ENCODE measurements around the gene YTHDC1. TPM values are rescaled to one million over a fixed set of nuclear protein-coding genes. Genes with fewer than 3 reads are reported as not detected.
"Not testable (repeated sequence)": the region's sequence is repeated elsewhere in the genome, so short reads cannot be mapped to it uniquely, and the experiment has no call there.

Gene YTHDC1
- total RNA-seq, 1 experiment from 2014 or later = 68.9 TPM

DNA sequence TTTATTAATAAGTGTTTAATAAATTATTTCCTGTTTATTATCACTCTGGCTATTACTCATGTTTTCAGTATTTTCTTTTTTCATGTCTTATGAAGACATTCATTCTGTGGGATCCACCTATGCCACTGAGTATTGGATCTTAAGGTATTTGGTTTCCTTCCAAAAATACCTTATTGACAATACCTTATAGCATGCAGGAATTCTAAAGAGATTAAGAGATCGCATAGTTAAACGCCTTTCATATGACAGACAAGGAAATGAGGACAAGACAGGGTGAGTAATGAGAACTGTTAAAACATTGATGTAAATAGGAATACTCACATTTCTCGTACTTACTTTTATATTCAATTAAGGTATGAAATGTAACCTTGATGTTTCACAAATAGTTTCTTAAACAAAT is 66.2 kb downstream of the YTHDC1 start:
- ATAC-seq = no peak

DNA sequence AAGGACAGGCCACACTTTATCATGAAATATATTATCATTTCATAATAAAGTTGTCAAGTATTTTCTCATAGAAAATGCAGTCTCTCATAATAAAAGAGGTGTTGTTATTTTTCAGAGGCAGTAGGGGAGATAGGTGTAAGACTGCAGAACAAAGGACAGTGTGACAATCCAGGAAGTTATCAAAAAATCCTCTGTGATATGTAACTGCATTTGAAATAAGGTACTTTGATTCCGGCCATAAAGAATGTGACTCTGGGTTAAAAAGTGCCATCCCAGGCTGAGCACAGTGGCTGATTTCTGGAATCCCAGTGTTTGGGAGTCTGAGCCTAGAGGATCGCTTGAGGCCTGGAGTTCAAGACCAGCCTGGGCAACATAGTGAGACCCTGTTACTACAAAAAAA is 66.8 kb downstream of the YTHDC1 start:
- H2AFZ ChIP-seq (ENCODE audit: low read depth, low read length, poor library complexity, severe bottlenecking) = no peak overlapping the region

More for the DNA sequence above, 66.2 kb downstream of the YTHDC1 start:
- Histone ChIP-seq H3K79me2 (ENCODE audit: insufficient read depth, low read length) (no peaks in the 10 kb centered on the region), H3K4me2 (ENCODE audit: low read length) (no peak overlapping the region), H3K27ac (ENCODE audit: low read depth, low read length) (no peak overlapping the region), H3K4me1 (ENCODE audit: control insufficient read depth in 1 of 2, insufficient read depth in 2 of 2, low read length in 2 of 2) (no peaks in the 10 kb centered on the region), H4K20me1 (ENCODE audit: insufficient read depth) (no peaks in the 10 kb centered on the region), H3K27me3 (ENCODE audit: insufficient read depth, low read length) (no peaks in the 10 kb centered on the region), H2AFZ (ENCODE audit: low read depth, low read length, poor library complexity, severe bottlenecking) (no peak overlapping the region), H3K36me3 (ENCODE audit: control insufficient read depth in 1 of 2, insufficient read depth in 2 of 2, low read length in 2 of 2) (no peaks in the 10 kb centered on the region), H3K4me3 (replicated peaks in 1 of 2; ENCODE audit: low read depth in 1 of 2, low read length in 2 of 2) (no peak overlapping the region), H3K9me3 (ENCODE audit: control insufficient read depth in 1 of 2, insufficient read depth in 1 of 2, low read depth in 1 of 2, low read length in 2 of 2) (no peaks in the 10 kb centered on the region), H3K9me2 (ENCODE audit: insufficient read depth) (no peaks in the 10 kb centered on the region), H3K9ac (ENCODE audit: low read length) (no peak overlapping the region)
- intact Hi-C loops (cut with micrococcal nuclease) = no loop called here
- DNase-seq (ENCODE audit: low read depth, low spot score) = no peak
- no TSS peak for BruUV-seq (replicated peaks)
- TF ChIP-seq, protein P1, sequence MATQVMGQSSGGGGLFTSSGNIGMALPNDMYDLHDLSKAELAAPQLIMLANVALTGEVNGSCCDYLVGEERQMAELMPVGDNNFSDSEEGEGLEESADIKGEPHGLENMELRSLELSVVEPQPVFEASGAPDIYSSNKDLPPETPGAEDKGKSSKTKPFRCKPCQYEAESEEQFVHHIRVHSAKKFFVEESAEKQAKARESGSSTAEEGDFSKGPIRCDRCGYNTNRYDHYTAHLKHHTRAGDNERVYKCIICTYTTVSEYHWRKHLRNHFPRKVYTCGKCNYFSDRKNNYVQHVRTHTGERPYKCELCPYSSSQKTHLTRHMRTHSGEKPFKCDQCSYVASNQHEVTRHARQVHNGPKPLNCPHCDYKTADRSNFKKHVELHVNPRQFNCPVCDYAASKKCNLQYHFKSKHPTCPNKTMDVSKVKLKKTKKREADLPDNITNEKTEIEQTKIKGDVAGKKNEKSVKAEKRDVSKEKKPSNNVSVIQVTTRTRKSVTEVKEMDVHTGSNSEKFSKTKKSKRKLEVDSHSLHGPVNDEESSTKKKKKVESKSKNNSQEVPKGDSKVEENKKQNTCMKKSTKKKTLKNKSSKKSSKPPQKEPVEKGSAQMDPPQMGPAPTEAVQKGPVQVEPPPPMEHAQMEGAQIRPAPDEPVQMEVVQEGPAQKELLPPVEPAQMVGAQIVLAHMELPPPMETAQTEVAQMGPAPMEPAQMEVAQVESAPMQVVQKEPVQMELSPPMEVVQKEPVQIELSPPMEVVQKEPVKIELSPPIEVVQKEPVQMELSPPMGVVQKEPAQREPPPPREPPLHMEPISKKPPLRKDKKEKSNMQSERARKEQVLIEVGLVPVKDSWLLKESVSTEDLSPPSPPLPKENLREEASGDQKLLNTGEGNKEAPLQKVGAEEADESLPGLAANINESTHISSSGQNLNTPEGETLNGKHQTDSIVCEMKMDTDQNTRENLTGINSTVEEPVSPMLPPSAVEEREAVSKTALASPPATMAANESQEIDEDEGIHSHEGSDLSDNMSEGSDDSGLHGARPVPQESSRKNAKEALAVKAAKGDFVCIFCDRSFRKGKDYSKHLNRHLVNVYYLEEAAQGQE (IDR thresholded peaks at IDR 0.05; ENCODE audit: low read depth) = no peak
- RAD21 ChIA-PET (ENCODE audit: low non-redundant PET in 1 of 2, low total read pairs in 2 of 2, uncharacterized antibody in 2 of 2, unreplicated experiment in 2 of 2) = no interaction called here
- CTCF ChIA-PET = no interaction called here
- POLR2A ChIA-PET = no interaction called here

DNA sequence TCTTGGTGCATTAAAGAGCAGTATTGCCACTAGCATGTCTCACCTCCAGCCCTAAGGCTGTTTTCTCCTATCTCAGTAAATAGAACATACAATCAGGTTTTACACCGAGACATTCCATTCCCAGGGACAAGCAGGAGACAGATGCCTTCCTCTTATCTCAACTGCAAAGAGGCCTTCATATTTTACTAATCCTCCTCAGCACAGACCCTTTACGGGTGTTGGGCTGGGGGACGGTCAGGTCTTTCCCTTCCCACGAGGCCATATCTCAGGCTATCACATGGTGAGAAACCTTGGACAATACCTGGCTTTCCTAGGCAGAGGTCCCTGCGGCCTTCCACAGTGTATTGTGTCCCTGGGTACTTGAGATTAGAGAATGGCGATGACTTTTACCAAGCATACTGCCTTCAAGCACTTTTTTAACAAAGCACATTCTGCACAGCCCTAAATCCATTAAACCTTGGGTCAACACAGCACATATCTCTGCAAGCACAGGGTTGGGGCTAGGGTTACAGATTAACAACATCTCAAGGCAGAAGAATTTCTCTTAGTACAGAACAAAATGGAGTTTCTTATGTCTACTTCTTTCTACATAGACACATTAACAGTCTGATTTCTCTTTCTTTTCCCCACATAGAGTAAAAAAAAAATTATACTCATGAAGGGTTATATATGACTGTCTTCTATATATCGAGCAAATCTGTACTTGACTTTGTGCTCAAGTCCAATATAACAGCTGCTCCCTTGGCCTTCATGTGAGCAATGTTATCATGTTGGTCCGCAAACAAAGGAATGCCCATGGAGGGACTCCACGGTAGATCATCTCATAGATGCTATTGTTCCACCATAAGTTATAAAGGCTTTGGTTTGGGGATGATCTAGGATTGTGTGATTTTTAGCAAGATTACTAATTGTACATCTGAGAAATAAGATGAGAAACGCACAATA is 67.8 kb downstream of the YTHDC1 start:
- H3K4me1 ChIP-seq (ENCODE audit: control insufficient read depth in 1 of 2, insufficient read depth in 2 of 2, low read length in 2 of 2); H3K79me2 ChIP-seq (ENCODE audit: insufficient read depth, low read length); RAD21 ChIA-PET (ENCODE audit: low non-redundant PET in 1 of 2, low total read pairs in 2 of 2, uncharacterized antibody in 2 of 2, unreplicated experiment in 2 of 2); H3K36me3 ChIP-seq (ENCODE audit: control insufficient read depth in 1 of 2, insufficient read depth in 2 of 2, low read length in 2 of 2); H3K4me3 ChIP-seq (replicated peaks in 1 of 2; ENCODE audit: low read depth in 1 of 2, low read length in 2 of 2); POLR2A ChIA-PET; BruUV-seq (replicated peaks); H3K27ac ChIP-seq (ENCODE audit: low read depth, low read length); H3K9ac ChIP-seq (ENCODE audit: low read length); H3K9me3 ChIP-seq (ENCODE audit: control insufficient read depth in 1 of 2, insufficient read depth in 1 of 2, low read depth in 1 of 2, low read length in 2 of 2); H3K4me2 ChIP-seq (ENCODE audit: low read length); H2AFZ ChIP-seq (ENCODE audit: low read depth, low read length, poor library complexity, severe bottlenecking); DNase-seq (ENCODE audit: low read depth, low spot score); H4K20me1 ChIP-seq (ENCODE audit: insufficient read depth); ATAC-seq; H3K9me2 ChIP-seq (ENCODE audit: insufficient read depth); H3K27me3 ChIP-seq (ENCODE audit: insufficient read depth, low read length); CTCF ChIA-PET; intact Hi-C loops (cut with micrococcal nuclease): not testable (repeated sequence)

More for the DNA sequence above, 66.8 kb downstream of the YTHDC1 start:
- no peaks in the 10 kb centered on the region for H3K27me3 ChIP-seq (ENCODE audit: insufficient read depth, low read length)
- RAD21 ChIA-PET (ENCODE audit: low non-redundant PET in 1 of 2, low total read pairs in 2 of 2, uncharacterized antibody in 2 of 2, unreplicated experiment in 2 of 2) = no interaction called here
- no peak for TF ChIP-seq ZNF274 (IDR thresholded peaks at IDR 0.05; ENCODE audit: low read depth, low read length)
- no peak for TF ChIP-seq SRF (IDR thresholded peaks at IDR 0.05; ENCODE audit: low read depth)
- no peak for TF ChIP-seq EGR1 (IDR thresholded peaks at IDR 0.05; ENCODE audit: low read depth)
- no peak for TF ChIP-seq JUND (IDR thresholded peaks at IDR 0.05)
- no peak for TF ChIP-seq SIN3A (IDR thresholded peaks at IDR 0.05; ENCODE audit: low read depth)
- no peaks in the 10 kb centered on the region for H3K4me1 ChIP-seq (ENCODE audit: control insufficient read depth in 1 of 2, insufficient read depth in 2 of 2, low read length in 2 of 2)
- H3K4me3 ChIP-seq (replicated peaks in 1 of 2; ENCODE audit: low read depth in 1 of 2, low read length in 2 of 2) = no peak overlapping the region
- DNase-seq (ENCODE audit: low read depth, low spot score) (no peak), ATAC-seq (no peak)
- no peak overlapping the region for H3K4me2 ChIP-seq (ENCODE audit: low read length)
- no peaks in the 10 kb centered on the region for H3K9me3 ChIP-seq (ENCODE audit: control insufficient read depth in 1 of 2, insufficient read depth in 1 of 2, low read depth in 1 of 2, low read length in 2 of 2)
- CTCF ChIA-PET = no interaction called here
- H4K20me1 ChIP-seq (ENCODE audit: insufficient read depth) = no peaks in the 10 kb centered on the region
- no peaks in the 10 kb centered on the region for H3K79me2 ChIP-seq (ENCODE audit: insufficient read depth, low read length)
- H3K36me3 ChIP-seq (ENCODE audit: control insufficient read depth in 1 of 2, insufficient read depth in 2 of 2, low read length in 2 of 2) = no peaks in the 10 kb centered on the region
- H3K27ac ChIP-seq (ENCODE audit: low read depth, low read length) = no peak overlapping the region
- BruUV-seq (replicated peaks) = no TSS peak
- POLR2A ChIA-PET = no interaction called here
- H3K9ac ChIP-seq (ENCODE audit: low read length) = no peak overlapping the region
- intact Hi-C loops (cut with micrococcal nuclease) = no loop called here
- no peaks in the 10 kb centered on the region for H3K9me2 ChIP-seq (ENCODE audit: insufficient read depth)

All from HCT116 (cell line).